Putamen (tissue), 1 donor: ENCODE data around the gene KLHL25.
"Not testable (repeated sequence)": the region's sequence is repeated elsewhere in the genome, so short reads cannot be mapped to it uniquely, and the experiment has no call there.

ENCODE experiments used
- DNase-seq: peaks from one replicate; pipeline ENCODE4 v3.0.0-alpha.2; 2016; ENCODE audit warnings: low spot score

KLHL25 gene

DNA sequence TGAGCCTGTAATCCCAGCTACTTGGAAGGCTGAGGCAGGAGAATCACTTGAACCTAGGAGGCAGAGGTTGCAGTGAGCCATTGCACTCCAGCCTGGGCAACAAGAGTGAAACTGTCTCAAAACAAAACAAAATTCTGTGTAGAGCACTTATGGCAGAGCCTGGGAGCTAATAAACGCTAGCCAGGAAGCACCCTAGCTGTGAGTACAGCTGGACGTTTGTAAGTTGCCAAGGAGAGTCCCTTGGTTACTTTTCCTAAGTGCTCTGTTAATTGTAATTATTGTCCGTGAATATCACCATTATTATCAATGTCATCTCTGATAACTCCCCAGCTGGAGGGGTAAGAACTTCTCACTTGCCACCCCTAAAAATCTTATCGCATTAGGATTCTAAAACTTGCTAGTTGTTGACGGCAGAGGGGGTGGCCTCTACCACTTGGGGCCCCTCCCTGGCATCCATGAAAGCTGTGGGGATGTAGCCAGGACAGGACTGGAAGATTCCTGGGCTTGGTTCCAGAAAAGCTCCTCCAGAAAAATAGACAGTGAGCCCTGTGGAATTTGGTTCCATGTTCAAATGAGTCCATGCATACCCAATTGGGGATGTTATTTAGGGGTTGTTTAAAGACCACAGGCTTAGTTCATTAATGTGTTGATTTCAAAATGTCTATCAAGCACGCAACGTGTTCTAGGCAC lies 9.9 kb upstream of the KLHL25 start:
- DNase-seq, result no peak

DNA sequence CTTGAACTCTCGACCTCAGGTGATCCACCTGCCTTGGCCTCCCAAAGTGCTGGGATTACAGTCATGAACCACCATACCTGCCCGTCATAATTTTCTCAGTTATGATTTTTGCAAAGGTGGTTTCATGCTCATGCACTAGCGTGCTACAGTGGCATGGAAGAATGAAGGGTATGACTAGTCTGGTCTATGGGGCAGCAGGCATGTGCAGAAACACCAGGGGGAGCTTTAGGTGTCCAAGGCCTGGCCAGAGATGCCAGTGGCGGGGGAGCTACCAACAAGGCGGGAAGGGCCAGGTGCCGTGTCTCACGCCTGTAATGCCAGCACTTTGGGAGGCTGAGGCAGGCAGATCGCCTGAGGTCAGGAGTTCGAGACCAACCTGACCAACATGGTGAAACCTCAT lies 7.9 kb upstream of the KLHL25 start:
- not testable (repeated sequence) for DNase-seq

DNA sequence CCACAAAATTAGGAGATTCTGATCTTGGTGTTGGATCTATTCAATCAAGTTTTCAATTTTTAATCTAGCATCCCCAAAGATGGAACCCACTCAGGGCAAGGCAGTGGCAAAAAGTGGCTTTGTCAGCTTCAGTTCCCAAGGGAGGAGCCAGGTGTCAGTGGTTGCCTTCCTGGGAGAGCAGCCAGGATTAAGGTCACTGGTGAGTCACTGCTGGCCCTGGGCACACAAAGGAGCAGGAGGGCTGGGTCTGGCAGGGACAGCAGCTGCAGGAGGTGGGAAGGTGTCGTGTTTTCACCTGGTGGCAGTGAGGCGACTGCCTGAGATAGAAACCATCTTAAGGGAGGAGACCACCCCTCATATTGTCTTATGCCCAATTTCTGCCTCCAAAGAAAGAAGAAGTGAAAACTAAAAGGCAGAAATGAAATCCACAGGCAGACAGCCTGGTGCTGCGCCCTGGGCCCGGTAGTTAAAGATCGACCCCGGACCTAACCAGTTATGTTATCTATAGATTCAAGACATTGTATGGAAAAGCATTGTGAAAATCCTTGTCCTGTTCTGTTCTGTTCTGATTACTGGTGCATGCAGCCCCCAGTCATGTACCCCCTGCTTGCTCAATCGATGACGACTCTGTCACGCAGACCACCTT lies 5.9 kb upstream of the KLHL25 start:
- no peak for DNase-seq

DNA sequence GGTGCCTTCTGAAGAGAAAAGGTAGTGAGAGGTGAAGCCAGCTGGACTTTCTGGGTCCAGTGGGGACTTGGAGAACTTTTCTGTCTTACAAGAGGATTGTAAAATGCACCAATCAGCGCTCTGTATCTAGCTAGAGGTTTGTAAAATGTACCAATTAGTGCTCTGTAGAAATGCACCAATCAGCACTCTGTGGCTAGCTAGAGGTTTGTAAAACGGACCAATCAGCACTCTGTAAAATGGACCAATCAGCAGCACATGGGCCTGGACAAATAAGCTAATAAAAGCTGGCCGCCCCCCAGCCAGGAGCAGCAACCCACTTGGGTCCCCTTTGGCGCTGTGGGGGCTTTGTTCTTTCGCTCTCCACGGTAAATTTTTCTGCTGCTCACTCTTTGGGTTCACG lies 1.6 kb upstream of the KLHL25 start:
- not testable (repeated sequence) for DNase-seq

DNA sequence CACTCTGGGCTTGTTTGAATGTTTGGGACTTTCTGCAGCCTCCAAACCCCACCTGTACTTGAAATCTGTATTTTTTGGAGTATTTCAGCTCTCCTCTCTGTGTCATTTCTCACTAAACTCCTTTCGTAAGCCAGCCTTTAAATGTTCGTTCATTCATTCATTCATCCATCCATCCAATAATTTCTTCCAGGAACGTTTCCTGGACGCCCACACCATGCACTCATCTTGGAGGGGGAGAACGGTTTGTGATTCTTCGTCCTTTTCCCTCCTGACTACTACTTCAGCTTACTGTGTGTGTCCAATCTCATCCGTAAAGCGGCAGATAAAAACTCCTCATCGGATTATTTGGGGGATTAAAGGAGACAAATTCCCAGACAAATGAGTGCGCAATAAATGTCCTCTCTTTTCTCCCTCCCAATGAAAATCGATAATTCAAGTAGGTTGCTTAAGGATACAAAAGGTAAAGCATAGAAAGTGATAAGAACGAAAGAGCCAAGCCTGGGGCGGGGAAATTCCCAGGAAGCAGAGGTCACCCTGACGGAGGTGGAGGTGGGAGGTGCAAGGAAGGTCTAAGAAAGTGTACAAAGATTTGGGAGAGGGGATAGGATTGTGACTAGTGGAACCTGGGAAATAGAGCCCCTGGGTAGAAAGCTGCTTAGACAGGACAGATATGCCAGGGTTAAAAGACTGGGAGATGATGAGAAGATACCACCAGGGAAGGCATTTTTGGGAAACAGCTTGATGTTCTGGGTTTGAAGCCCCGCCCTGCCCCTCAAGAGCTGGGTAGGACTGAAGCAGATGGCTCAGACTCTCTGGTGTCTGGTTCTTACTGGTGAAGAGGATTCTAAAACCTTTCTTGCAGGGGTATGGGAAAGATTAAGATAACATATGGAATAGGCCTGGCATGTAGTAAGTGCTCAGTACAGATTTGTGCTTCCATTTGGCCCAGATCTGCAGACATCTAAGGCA lies 896 bp upstream of the KLHL25 start:
- no peak for DNase-seq

DNA sequence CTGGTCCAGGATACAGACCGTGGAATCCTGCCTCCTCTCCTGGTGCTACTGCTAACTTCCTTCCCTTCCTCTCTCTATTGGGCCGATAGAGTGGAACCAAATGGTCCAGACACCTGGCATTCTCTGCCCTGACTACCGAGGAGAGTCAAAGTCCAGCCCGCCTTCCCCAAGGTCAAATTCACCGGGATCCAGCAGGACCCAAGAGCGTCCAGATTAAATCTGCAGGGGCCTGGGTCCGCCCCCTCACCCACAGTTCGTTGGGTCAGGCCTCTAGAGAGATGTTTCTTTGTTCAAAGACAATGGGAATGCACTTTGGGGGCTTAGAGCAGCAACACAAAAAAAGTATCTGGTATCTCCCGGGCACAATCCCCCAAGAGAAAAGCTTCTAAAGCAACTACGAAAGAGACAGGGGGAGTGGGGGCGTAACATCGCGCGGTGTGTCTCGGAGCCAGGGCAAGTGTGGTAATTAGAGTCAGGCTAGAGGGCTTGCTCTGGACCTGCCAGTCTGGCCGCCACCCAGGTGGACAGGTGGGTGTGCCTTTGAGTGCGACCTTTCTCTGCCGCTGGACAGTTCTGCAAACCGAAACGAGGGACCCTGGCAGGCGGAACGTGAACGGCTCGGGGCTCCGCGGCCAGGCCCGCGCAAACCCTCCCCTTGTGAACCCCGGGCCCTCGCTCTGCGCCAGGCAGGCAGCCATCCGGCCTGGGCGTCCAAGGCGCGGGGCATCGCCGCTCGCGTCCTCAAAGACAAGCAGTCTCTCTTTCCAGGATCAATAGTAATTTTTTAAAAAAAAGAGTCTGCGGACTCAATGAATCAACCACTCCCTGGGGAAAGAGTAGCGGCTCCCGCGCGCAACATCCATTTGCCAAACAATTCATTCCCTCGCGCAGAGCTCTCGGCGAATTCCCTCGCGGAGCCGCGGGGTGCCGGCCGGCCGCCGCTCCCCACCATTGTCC lies 806 bp downstream of the KLHL25 start:
- DNase-seq, result no peak

DNA sequence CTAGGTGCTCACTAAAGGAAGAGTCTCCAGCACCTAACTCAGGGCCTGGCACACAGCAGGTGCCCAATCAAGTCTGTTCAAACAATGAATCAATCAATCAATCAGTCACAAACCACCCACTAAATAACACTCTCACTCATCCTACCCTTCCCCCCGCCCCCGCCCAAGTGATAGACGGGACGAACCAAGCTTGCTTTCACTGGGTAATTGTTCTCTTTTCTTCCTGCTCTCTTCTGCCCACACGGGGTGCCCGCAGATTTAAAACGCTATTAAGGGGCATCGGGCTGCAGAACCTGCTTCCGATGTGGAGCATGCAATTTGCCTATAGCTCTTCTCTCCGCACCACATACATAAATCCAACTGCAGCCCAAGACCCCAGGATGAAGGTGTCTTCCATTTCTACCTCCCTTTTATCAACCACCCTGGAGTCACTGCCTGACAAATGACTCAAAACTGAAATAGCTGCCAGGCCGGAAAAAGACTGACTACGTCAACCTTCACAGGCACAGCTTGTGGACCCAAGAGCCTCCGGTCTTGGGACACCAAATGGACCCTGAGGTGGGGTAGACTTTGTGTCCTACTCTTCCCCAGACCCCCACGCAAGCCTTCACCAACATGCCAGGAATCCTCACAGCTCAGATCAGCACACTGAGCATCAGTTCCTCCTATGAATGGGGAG lies 1.7 kb downstream of the KLHL25 start:
- peak; percentile 51 for DNase-seq

DNA sequence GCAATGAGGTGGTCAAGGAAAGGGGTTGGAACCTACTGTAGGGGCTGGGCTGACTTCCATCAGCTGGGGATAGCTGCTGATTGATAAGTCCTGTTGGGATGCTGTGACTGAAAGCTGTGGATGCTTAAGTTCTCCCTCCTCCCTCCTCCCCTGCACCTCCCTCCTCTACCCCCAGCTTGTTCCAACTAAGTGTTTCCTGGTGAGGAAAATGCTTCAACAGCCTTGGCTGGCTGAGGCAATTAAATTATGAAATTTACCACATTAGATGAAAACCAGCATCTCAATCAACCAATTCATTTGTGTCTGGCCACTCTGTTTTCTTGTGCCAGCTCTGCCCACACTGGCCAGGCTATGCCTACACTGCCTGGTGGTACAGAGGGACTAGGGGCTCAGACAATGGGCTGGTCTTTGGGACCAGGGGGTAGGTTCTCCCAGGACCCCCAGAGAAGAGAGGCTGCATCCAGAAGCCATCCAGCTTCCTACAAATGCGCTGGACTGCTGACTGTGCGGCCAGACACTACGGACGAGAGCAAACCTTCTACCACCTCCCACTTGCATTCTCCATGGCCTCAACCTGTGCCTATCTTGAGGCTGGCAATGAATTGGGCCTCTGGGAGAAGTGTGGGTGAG lies 2.5 kb downstream of the KLHL25 start:
- DNase-seq, result no peak

DNA sequence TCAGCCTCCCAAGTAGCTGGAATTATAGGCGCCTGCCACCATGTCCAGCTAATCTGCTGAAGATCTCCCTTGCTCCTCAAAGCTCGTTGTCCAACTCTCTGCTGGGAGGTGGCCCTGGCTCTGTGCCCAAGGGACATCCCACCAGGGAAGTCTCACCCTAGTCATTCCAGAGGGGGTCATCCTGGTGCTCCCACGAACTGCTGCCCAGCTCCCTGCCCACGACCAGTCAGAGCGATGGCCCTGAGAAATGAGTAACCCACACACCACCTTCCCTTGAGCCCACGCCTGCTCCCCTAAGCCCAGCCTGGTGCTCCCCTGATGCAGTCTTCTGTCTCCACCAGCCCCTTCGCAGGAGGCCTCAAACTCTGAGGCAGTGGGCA lies 5.2 kb downstream of the KLHL25 start:
- DNase-seq, result no peak

DNA sequence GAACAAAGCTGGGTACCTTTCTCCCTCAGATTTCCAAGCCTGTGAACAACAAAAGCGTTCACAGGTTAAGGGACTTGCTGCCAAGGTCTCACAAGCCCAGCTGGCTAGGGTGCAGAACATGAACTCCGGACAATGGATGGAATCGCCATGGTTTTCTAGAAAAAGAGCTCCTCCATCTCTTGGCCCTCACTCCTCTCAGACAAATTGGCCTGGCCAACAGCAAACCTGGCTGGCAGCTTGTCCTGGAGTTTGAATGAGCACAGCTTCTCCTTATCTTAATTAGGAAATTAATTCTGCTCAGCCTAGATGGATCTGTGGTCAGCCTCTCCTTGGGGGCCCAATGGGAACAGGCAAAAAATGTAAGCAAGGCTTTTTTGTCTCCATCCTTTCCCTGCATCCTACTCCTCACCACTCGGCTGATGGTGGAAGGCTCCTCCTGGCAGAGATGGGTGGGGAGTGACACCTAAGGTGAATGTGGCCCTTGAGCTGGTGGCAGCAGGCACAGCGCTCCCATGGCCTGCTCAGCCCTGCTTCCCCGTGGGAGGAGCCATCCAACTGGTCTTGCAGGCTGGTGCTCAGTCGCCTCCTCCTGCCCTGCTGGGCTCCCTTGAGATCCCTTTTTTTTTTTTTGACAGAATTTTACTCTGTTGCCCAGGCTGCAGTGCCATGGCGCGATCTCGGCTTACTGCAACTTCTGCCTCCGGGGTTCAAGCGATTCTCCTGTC lies 5.8 kb downstream of the KLHL25 start:
- DNase-seq, result no peak

DNA sequence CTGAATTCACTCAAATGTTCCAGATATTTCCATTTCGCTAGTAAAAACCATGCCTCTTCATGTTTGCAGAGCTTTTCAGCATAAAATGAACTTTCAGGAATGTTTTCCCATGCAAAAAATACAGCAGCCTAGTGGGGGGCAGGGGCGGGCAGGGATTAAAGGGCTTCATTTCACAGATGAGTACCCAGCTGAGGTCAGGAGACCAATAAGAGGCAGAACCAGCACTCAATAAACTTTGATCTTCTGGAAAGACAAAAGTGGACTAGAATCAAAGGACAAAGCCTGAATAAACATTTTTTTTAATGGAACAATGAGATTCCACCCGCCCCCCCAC lies 8.0 kb downstream of the KLHL25 start:
- DNase-seq, result no peak

DNA sequence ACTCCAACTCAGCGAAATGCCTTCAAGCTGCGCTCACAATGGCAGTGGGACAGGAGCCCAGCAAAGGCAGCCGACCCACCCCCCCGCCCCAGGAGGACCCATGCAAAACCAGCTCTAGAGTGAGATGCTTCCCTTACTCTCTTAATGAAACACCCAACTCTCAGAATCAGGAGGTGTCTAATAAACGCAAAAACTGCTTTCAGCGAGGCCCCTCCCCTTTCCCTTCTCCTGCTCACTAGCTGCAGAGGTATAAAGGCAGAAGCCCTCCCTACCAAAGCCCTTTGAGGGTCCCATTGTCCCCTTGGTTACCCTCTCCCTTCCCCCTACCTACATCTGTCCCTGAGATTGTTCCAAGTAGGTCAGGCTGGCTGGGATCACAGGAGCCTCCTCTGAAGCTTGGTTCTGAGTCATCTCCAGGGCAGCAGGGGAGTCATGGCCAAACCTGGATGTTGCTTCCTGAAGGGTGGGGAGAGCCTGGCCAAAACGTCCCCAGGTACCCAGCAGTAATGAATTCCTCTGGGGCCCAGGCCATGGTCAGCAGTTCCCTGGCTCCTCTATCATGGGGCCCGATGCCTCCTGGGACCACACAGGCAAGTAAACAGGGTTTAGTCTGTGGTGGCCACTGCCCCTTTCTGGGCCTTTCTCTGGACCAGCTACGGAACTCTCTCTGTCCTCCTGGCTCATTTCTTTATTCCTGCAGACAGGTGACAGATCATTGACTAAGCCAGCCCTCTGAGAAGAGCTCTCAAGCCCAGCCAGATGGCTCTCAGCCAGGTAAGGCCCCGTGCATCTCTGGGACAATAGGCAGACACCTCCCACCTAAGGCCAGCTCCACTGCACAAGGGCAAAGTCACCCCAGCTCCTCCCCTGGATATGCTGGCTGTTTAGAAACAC lies 8.6 kb downstream of the KLHL25 start:
- DNase-seq, result no peak

DNA sequence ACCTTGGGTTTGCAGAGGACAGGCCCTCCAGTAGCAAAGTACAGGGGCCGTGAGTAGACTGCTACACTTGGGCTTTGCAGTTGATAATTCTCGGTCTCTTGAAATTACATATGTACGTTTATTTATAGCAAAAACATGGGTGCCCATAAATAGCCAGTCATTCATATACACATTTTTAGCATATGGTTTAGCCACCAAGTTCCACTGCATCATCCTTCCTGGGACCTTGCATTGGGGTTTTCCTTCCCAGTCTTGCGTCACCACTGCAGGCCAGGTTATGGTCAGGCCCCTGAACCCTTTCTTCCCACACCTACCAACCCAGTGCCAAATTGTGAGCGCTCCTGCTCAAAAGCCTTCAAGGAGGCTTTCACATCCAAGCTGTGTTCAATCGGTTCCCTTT lies 12.7 kb downstream of the KLHL25 start:
- no peak for DNase-seq

DNA sequence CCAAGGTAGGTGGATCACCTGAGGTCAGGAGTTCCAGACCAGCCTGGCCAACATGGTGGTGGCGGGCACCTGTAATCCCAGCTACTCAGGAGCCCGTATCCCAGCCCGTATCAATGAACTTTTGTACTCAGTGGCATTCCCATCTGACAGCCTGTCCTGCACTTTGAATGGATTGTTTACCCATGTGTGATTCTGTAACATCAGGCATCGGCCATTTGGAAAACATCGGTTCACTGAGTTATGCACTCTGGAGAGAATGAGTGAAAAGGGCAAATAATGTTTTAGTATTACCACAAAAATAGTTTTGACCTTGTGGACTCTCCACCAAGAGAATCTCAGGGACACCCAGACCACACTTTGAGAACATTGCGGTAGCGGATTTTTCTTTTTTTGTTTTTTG lies 13.6 kb downstream of the KLHL25 start:
- no peak for DNase-seq

DNA sequence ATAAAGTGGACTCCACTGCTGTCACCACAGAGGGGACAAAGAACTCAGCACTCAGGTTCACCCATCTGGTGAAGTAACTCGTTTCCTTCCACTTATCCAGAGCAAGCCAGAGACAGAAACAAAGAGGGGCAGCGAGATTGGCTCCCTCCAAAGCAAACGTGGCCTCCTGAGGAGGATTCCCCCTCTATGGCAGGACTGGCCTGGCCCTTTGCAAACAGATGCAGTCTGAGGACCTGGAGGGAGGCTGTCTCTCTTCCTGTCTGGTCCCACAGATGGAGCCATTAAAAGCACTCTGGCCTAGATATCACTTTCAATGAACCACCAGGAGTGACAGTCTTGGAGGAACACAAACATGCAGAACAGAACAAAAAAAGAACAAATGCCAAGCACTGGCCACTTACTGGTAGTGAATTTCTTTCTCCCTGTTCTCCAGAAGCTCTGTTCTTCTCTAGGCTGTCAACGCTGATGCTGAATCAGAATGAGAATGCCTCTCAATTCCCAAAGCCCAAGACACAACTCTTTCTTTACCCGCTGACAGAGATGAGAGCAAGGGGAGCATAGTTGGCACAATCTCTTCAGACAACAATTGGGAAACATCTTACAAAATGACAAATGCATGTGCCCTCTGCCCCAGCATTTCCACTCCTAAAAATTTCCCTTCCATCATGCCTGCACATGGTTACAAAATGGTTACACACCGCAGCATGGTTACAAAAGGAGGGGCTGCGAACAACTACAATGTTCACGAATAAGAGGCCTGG lies 14.3 kb downstream of the KLHL25 start:
- DNase-seq, result no peak

DNA sequence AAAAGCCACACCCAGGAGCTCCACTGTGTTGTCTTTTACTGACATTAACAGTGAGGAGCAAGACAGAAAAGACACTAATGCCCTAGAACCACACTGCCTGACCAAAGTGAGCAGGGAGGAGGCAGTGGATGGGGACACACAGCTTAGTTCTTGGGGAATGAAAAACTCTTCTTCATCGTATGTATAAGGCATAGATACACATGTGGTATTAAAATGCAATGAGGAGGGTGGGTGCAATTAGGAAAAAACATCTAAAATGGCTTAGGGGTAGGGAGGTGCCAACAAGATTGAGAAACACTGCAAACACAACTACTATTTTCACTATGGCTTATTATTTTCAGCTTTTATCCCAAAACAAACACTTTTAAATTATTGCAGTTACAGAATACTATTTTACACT lies 15.5 kb downstream of the KLHL25 start:
- DNase-seq, result no peak

DNA sequence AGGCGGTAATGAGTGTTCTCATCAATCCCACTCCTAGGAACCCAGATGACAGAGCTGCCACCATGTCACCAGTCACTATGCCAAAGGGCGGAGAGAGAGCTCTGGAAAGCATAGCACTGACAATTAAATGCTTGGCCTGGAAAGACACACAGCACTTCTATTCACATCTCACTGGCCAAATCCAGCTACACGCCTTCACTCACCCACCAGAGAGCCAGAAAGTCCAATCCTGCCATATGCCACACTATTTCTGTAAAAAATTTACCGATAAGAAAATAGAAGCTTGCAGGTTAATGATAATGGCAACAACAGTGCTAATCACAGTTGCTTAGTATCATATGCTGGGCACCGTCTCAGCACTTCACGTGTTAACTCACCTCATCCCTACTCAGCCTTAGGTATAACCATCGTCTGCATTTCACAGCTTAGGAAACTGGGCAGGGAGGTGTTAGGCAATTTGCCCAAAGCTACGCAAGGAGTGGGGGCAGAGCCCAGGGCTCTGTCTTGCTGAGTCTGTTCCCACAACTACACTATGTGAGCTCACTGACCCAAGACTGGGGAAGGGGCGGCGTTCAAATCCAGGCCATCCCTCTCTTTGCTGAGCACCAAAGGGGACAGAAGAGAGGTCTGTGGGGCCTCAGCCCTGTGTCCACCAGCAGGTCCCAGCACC lies 16.5 kb downstream of the KLHL25 start:
- peak; percentile 58 for DNase-seq
